Activated CD8-positive, alpha-beta T cell treated with anti-CD3 and anti-CD28 coated beads for 36 hours (primary cell): ENCODE measurements around the gene IL5. TPM values are rescaled to one million over a fixed set of nuclear protein-coding genes. Genes with fewer than 3 reads are reported as not detected.
A peak's percentile ranks its signal among the peaks of the same experiment; 100 is the strongest.
"Not testable (repeated sequence)": the region's sequence is repeated elsewhere in the genome, so short reads cannot be mapped to it uniquely, and the experiment has no call there.

Experiments
- ATAC-seq: fragments of 200-7000 bp; cut with Tn5 transposase; one replicate; pipeline ENCODE4 v1.10.0; 2021; ENCODE audit warnings: mild to moderate bottlenecking, moderate library complexity
- CTCF ChIA-PET: fragments of 350-600 bp; sonication (Branson Sonifier 250); formaldehyde crosslinking; loops from one replicate; lab custom pipeline; 2021; ENCODE audit warnings: antibody characterized with exemption; lab: Charles Lee
- POLR2A ChIA-PET: fragments of 350-600 bp; sonication (Branson Sonifier 250); formaldehyde crosslinking; loops from one replicate; lab custom pipeline; 2021; ENCODE audit warnings: antibody characterized with exemption; lab: Charles Lee
- DNase-seq: peaks from one replicate; pipeline ENCODE4 v3.0.0-alpha.2; 2020
- H3K27ac Mint-ChIP-seq: one replicate; pipeline ENCODE4 v1.8.0; 2021; ENCODE audit warnings: mild to moderate bottlenecking, mixed read lengths
- H3K27me3 Mint-ChIP-seq: one replicate; pipeline ENCODE4 v1.8.0; 2021; ENCODE audit warnings: mixed read lengths
- H3K36me3 Mint-ChIP-seq: one replicate; pipeline ENCODE4 v1.8.0; 2021; ENCODE audit warnings: low read depth, mixed read lengths
- H3K4me1 Mint-ChIP-seq: one replicate; pipeline ENCODE4 v1.8.0; 2021; ENCODE audit warnings: low read depth, mixed read lengths
- H3K4me3 Mint-ChIP-seq: one replicate; pipeline ENCODE4 v1.8.0; 2021; ENCODE audit warnings: mild to moderate bottlenecking, moderate library complexity, mixed read lengths
- H3K9me3 Mint-ChIP-seq: one replicate; pipeline ENCODE4 v1.8.0; 2021; ENCODE audit warnings: mixed read lengths
- intact Hi-C: fragments of 100-400 bp; cut with micrococcal nuclease; formaldehyde crosslinking; loops from one replicate; pipeline ENCODE4 v1.10.0; 2022
- total RNA-seq, 2 experiments: library from RNA; stranded (reverse); gene quantifications; one replicate each; pipeline ENCODE4 v1.2.3, GENCODE V29; 2021
- TF ChIP-seq, protein P1 (sequence below): fragments of 200-600 bp; IDR thresholded peaks from one replicate; pipeline ENCODE4 v1.8.0; 2022; ENCODE audit warnings: antibody characterized with exemption, mild to moderate bottlenecking

IL5 gene
- total RNA-seq, 2 experiments from 2014 or later = 1.6 to 1.7 TPM

DNA sequence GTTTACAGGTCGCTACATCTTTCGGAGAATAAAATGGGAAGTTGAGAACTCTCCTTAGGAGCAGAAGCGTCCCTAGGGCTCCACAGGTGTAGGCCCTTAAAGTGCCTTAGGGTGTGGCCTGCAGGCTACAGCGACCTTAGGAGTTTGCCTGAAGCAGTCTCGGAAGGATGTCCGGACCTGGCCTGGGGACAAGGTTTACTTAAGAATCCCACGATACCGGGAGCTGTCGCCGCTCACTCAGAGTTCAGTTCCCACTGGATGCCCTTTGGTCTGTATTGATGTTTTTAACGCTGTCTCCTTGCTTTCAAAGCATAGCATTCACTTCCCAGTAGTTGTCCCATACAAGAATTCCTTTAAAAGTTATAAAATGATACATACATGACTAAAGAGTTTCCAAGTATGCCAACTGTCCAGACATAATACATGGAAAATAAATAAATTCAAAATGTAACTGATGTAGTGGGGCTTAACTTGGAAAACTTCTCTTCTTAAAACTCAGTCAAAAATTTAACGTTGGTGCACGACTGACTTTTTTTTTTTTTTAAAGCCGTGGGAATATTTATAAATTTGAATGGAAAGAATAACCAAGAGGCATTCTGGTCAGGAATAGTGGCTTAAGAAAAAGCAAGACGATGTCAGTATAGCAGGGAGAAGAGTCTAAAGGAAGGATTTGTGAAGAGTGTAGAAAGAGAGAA, 14.3 kb upstream of the IL5 start:
- DNase-seq (peak; percentile 43), ATAC-seq (peak; percentile 9)
- peaks cover 26% of the 10 kb centered on the region for H3K4me1 Mint-ChIP-seq
- H3K9me3 Mint-ChIP-seq = peaks cover 5% of the 10 kb centered on the region
- POLR2A ChIA-PET = interaction anchor here (0.5 to 2.9 kb wide), 8 partner anchors 13 to 939 kb away, joined by 3 to 10 read pairs (median 4); no protein-coding TSS in a partner anchor
- intact Hi-C loops = no loop called here
- H3K27ac Mint-ChIP-seq = peak overlapping the region; percentile 96
- H3K4me3 Mint-ChIP-seq = peak overlapping the region; percentile 92
- TF ChIP-seq, protein P1, sequence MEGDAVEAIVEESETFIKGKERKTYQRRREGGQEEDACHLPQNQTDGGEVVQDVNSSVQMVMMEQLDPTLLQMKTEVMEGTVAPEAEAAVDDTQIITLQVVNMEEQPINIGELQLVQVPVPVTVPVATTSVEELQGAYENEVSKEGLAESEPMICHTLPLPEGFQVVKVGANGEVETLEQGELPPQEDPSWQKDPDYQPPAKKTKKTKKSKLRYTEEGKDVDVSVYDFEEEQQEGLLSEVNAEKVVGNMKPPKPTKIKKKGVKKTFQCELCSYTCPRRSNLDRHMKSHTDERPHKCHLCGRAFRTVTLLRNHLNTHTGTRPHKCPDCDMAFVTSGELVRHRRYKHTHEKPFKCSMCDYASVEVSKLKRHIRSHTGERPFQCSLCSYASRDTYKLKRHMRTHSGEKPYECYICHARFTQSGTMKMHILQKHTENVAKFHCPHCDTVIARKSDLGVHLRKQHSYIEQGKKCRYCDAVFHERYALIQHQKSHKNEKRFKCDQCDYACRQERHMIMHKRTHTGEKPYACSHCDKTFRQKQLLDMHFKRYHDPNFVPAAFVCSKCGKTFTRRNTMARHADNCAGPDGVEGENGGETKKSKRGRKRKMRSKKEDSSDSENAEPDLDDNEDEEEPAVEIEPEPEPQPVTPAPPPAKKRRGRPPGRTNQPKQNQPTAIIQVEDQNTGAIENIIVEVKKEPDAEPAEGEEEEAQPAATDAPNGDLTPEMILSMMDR = no peak
- CTCF ChIA-PET = interaction anchor here (1.0 kb wide), 2 partner anchors 31 to 42 kb away, joined by 3 to 5 read pairs; no protein-coding TSS in a partner anchor
- peaks cover 15% of the 10 kb centered on the region for H3K36me3 Mint-ChIP-seq
- no peaks in the 10 kb centered on the region for H3K27me3 Mint-ChIP-seq

DNA sequence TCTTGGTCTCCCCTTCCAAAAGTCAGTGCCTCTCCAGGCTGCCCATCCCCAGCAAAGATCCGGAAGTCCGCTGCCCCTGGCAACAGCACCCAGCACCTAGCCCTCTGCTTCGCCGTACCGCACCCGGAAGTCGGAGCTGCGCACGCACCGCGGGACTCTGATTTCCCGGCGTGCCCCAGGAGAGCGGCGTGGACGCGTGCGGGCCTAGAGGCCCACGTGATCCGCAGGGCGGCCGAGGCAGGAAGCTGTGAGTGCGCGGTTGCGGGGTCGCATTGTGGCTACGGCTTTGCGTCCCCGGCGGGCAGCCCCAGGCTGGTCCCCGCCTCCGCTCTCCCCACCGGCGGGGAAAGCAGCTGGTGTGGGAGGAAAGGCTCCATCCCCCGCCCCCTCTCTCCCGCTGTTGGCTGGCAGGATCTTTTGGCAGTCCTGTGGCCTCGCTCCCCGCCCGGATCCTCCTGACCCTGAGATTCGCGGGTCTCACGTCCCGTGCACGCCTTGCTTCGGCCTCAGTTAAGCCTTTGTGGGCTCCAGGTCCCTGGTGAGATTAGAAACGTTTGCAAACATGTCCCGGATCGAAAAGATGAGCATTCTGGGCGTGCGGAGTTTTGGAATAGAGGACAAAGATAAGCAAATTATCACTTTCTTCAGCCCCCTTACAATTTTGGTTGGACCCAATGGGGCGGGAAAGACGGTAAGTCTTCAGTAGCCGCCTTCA, 13.6 kb upstream of the IL5 start, which contains the start of gene RAD50:
RAD50 (plus strand) TSS at position 215 of the 715 bp plus-strand sequence; CDS start at position 563, 348 bp downstream.
- DNase-seq (peak; percentile 96), ATAC-seq (peak; percentile 99)
- H3K4me1 Mint-ChIP-seq = peaks cover 26% of the 10 kb centered on the region
- intact Hi-C loops = no loop called here
- peak within 1 kb of the TSS; percentile 96 for H3K27ac Mint-ChIP-seq
- CTCF ChIA-PET = interaction anchor here (0.6 to 1.0 kb wide), 4 partner anchors 30 to 60 kb away, joined by 3 to 5 read pairs (median 3); no protein-coding TSS in a partner anchor
- TF ChIP-seq, protein P1 = no peak
- no peaks in the 10 kb centered on the region for H3K27me3 Mint-ChIP-seq
- POLR2A ChIA-PET = interaction anchor here (0.5 to 2.9 kb wide), 8 partner anchors 12 to 938 kb away, joined by 3 to 10 read pairs (median 4); no protein-coding TSS in a partner anchor
- H3K36me3 Mint-ChIP-seq = peaks cover 15% of the 10 kb centered on the region
- H3K9me3 Mint-ChIP-seq = peaks cover 5% of the 10 kb centered on the region
- H3K4me3 Mint-ChIP-seq = peak within 1 kb of the TSS; percentile 92

DNA sequence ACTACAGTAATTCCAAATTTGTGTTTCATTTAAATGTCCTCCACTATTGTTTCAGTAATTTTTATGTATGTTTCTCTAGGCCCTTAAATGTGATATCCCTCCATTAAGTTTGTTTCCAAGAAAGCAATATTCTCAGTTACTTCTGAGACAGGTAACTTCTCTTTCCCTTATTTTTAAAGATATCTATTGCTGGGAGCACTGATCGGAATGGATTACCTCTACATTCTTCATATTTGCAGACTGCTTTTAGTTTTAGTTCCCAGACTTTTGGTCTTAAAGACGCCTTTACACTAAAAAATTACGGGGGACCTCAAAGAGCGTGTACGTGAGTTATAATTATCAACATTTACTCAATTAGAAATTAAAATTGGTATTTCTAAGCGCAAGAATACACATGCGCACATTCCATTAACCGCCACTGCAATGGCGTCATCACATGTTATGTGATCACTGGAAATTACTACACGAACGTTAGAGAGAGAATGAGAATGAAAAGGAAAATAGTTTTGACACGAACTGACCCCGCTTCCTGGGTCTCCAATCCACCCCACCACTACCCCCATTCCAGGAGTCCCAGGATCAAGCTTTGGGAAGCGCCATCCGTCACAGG, 12.9 kb upstream of the IL5 start:
- H3K36me3 Mint-ChIP-seq = peaks cover 15% of the 10 kb centered on the region
- H3K27ac Mint-ChIP-seq = peak overlapping the region; percentile 96
- DNase-seq = no peak
- no peak for ATAC-seq
- H3K4me1 Mint-ChIP-seq = peaks cover 26% of the 10 kb centered on the region
- peaks cover 5% of the 10 kb centered on the region for H3K9me3 Mint-ChIP-seq
- no peaks in the 10 kb centered on the region for H3K27me3 Mint-ChIP-seq
- ChIA-PET CTCF (interaction anchor here (0.6 to 1.0 kb wide), 4 partner anchors 29 to 59 kb away, joined by 3 to 5 read pairs (median 3); no protein-coding TSS in a partner anchor), POLR2A (interaction anchor here (1.0 to 2.9 kb wide), 7 partner anchors 12 to 195 kb away, joined by 3 to 10 read pairs (median 4); no protein-coding TSS in a partner anchor)
- TF ChIP-seq, protein P1 = no peak
- intact Hi-C loops = no loop called here
- peak overlapping the region; percentile 92 for H3K4me3 Mint-ChIP-seq

DNA sequence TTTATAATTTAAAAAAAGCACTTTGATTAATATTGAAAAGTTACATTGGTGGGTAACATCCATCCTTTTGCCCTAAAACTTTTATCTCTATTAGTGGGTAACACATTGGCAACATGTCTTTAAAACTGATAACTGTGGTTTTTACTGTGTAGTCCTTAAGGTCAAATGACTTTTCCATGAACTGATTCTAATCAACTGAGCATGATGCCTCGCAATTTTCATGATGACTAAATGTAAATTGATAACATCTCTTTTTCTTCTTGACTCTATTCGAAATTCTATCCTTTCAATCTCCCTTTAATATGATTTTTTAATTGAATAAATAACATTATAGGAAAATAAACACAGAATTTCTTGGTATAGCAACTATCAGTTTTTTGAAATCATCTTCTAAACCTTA, 6.3 kb upstream of the IL5 start:
- H3K4me1 Mint-ChIP-seq = peaks cover 19% of the 10 kb centered on the region
- peaks cover 2% of the 10 kb centered on the region for H3K27me3 Mint-ChIP-seq
- ATAC-seq (no peak), DNase-seq (no peak)
- TF ChIP-seq, protein P1 = no peak
- no peaks in the 10 kb centered on the region for H3K9me3 Mint-ChIP-seq
- H3K27ac Mint-ChIP-seq = no peak overlapping the region
- intact Hi-C loops = no loop called here
- ChIA-PET CTCF (interaction anchor here (1.2 to 6.1 kb wide), 3 partner anchors 18 to 23 kb away, joined by 3 to 31 read pairs (median 4); no protein-coding TSS in a partner anchor), POLR2A (no interaction called here)
- H3K36me3 Mint-ChIP-seq = no peaks in the 10 kb centered on the region
- no peak overlapping the region for H3K4me3 Mint-ChIP-seq

DNA sequence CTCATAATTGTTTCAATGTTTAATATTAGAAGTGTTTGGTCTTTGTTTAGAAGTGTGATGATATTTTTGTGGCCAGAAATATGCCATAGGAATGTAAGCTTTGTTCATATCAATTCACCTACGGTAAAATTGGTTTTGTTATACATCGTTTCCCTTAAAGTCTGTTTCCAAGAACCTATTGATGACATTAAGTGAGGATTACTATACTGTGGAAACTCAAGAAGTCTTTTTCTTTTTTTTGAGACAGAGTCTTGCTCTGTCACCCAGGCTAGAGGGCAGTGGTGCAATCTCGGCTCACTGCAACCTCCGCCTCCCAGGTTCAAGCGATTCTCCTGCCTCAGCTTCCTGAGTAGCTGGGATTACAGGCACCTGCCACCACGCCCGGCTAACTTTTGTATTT, 5.5 kb upstream of the IL5 start:
- H3K4me3 Mint-ChIP-seq, POLR2A ChIA-PET, ATAC-seq, H3K27me3 Mint-ChIP-seq, H3K27ac Mint-ChIP-seq, H3K36me3 Mint-ChIP-seq, H3K9me3 Mint-ChIP-seq, DNase-seq, intact Hi-C loops: not testable (repeated sequence)
- CTCF ChIA-PET = interaction anchor here (1.0 to 6.1 kb wide), 5 partner anchors 17 to 33 kb away, joined by 3 to 31 read pairs (median 3); no protein-coding TSS in a partner anchor
- peaks cover 25% of the 10 kb centered on the region for H3K4me1 Mint-ChIP-seq
